ENCODE measurements around the gene SSMEM1.
"Not testable (repeated sequence)": the region's sequence is repeated elsewhere in the genome, so short reads cannot be mapped to it uniquely, and the experiment has no call there.

SSMEM1 gene

DNA sequence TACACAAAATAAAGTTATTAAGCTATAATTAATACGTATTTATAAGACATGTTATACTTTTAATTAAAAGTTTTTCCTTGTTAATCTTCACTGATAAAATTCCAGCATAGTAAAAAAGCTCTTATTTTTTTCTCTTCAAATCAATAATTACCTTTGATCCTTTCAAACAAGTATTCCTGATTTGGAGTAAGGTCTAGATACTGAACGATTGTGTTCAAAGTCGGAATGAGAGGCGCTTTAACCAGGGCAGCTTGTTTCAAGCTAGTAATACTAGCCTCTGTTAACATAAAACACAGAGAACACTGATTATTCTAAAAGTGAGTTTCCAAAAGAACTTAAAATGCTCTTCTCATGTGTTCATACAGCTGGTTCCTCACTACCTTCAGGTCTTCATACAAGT is 29.4 kb upstream of the SSMEM1 start:
- no peaks in the 10 kb centered on the region for H3K27me3 ChIP-seq
- no peak overlapping the region for H3K4me3 ChIP-seq (ENCODE audit: low read depth in 1 of 2, low read length in 1 of 2)
- no peaks in the 10 kb centered on the region for H3K9me3 ChIP-seq
- H3K4me1 ChIP-seq (ENCODE audit: control insufficient read depth in 1 of 2, insufficient read depth in 1 of 2, low read depth in 1 of 2, low read length in 1 of 2) = no peaks in the 10 kb centered on the region
- no peak overlapping the region for H3K27ac ChIP-seq
- no peak for TF ChIP-seq CTCF (IDR thresholded peaks at IDR 0.05)
- peaks cover 34% of the 10 kb centered on the region for H3K36me3 ChIP-seq

DNA sequence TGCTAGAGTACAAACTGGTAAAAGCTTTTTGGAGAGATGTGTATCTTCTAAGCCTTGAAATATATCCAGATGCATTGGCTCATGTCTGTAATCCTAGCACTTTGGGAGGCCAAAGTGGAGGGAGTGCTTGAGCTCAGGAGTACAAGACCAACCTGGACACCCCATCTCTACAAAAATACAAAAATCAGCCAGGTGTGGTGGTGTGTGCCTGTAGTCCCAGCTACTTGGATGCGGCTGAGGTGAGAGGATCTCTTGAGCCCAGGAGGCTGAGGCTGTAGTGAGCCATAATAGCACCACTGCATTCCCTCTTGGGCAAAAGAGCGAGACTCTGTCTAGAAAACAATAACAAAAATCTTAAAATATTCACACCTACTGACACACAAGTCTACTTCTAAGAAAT is 28.0 kb upstream of the SSMEM1 start:
- H3K9me3 ChIP-seq = no peaks in the 10 kb centered on the region
- H3K4me3 ChIP-seq (ENCODE audit: low read depth in 1 of 2, low read length in 1 of 2) = no peak overlapping the region
- H3K36me3 ChIP-seq = peaks cover 41% of the 10 kb centered on the region
- H3K27ac ChIP-seq = no peak overlapping the region
- no peaks in the 10 kb centered on the region for H3K27me3 ChIP-seq
- TF ChIP-seq CTCF (IDR thresholded peaks at IDR 0.05) = no peak
- no peaks in the 10 kb centered on the region for H3K4me1 ChIP-seq (ENCODE audit: control insufficient read depth in 1 of 2, insufficient read depth in 1 of 2, low read depth in 1 of 2, low read length in 1 of 2)

GRCh38 chr7:130180571-130181262 is 26.9 kb upstream of the SSMEM1 start:
- Histone ChIP-seq H3K4me1 (ENCODE audit: control insufficient read depth in 1 of 2, insufficient read depth in 1 of 2, low read depth in 1 of 2, low read length in 1 of 2) (no peaks in the 10 kb centered on the region), H3K4me3 (ENCODE audit: low read depth in 1 of 2, low read length in 1 of 2) (no peak overlapping the region), H3K9me3 (no peaks in the 10 kb centered on the region), H3K27me3 (no peaks in the 10 kb centered on the region), H3K27ac (no peak overlapping the region), H3K36me3 (peaks cover 48% of the 10 kb centered on the region)
- TF ChIP-seq CTCF (IDR thresholded peaks at IDR 0.05) = no peak

DNA sequence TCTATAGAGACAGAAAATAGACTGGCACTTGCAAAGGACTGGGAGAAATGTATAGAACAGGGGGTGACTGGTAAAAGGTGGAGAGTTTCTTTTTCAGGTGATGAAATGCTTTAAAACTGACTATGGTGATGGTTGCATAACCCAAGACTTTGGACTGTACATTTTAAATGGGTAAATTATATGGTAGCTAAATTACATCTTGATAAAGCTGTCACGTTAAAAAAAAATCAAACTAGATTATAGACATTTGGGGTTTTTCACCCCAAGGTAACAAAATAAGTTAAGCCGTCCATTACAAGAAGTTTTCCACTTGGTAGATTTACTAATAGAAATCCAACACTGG is 26.4 kb upstream of the SSMEM1 start:
- Histone ChIP-seq H3K4me3 (ENCODE audit: low read depth in 1 of 2, low read length in 1 of 2) (no peak overlapping the region), H3K4me1 (ENCODE audit: control insufficient read depth in 1 of 2, insufficient read depth in 1 of 2, low read depth in 1 of 2, low read length in 1 of 2) (no peaks in the 10 kb centered on the region), H3K9me3 (no peaks in the 10 kb centered on the region), H3K27ac (no peak overlapping the region), H3K36me3 (peaks cover 48% of the 10 kb centered on the region), H3K27me3 (no peaks in the 10 kb centered on the region)
- TF ChIP-seq CTCF (IDR thresholded peaks at IDR 0.05) = no peak

- no peak for TF ChIP-seq CTCF (IDR thresholded peaks at IDR 0.05)
- no peak overlapping the region for H3K4me3 ChIP-seq (ENCODE audit: low read depth in 1 of 2, low read length in 1 of 2)
- no peak overlapping the region for H3K27ac ChIP-seq
- H3K9me3 ChIP-seq = no peaks in the 10 kb centered on the region
- peaks cover 48% of the 10 kb centered on the region for H3K36me3 ChIP-seq
- no peaks in the 10 kb centered on the region for H3K4me1 ChIP-seq (ENCODE audit: control insufficient read depth in 1 of 2, insufficient read depth in 1 of 2, low read depth in 1 of 2, low read length in 1 of 2)
- no peaks in the 10 kb centered on the region for H3K27me3 ChIP-seq
Measured at GRCh38 chr7:130182990-130183389, 24.7 kb upstream of the SSMEM1 start.

DNA sequence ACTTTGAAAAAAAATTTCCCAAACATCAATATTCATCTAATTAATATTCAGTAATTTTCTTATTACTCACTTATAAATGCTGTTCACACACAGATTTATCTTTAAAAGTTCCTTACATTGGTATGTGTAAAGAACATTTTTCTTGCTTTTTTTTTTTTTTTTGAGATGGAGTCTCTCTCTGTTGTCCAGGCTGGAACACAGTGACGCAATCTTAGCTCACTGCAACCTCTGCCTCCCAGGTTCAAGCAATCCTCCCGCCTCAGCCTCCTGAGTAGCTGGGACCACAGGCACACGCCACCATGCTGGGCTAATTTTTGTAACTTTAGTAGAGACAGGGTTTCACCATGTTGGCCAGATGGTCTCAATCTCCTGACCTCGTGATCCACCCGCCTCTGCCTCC is 23.3 kb upstream of the SSMEM1 start:
- not testable (repeated sequence) for H3K27ac ChIP-seq; H3K27me3 ChIP-seq; H3K4me3 ChIP-seq (ENCODE audit: low read depth in 1 of 2, low read length in 1 of 2); H3K9me3 ChIP-seq; H3K4me1 ChIP-seq (ENCODE audit: control insufficient read depth in 1 of 2, insufficient read depth in 1 of 2, low read depth in 1 of 2, low read length in 1 of 2)
- peaks cover 47% of the 10 kb centered on the region for H3K36me3 ChIP-seq
